ENCODE data around the gene KCTD7.
"Not testable (repeated sequence)": the region's sequence is repeated elsewhere in the genome, so short reads cannot be mapped to it uniquely, and the experiment has no call there.

KCTD7 gene

GRCh38 chr7:66683770-66684123, 55.1 kb downstream of the KCTD7 start:
- no peak for DNase-seq (ENCODE audit: low read depth, low spot score)
- Histone ChIP-seq H3K9ac (ENCODE audit: insufficient read length) (no peak overlapping the region), H3K27ac (no peak overlapping the region), H3K4me3 (no peak overlapping the region), H3K36me3 (ENCODE audit: insufficient read depth, low read length) (no peaks in the 10 kb centered on the region), H3K9me3 (ENCODE audit: low read depth, low read length) (peaks cover 4% of the 10 kb centered on the region; the same call in 1 of the 2 replicates)
- TF ChIP-seq FOXP2 (optimal IDR thresholded peaks at IDR 0.05; ENCODE audit: control extremely low read depth, extremely low read length, insufficient read depth) (no peak), EZH2 (IDR thresholded peaks at IDR 0.05) (no peak), POLR2AphosphoS5 (IDR thresholded peaks at IDR 0.05; ENCODE audit: borderline replicate concordance, low read depth, low read length) (no peak)

DNA sequence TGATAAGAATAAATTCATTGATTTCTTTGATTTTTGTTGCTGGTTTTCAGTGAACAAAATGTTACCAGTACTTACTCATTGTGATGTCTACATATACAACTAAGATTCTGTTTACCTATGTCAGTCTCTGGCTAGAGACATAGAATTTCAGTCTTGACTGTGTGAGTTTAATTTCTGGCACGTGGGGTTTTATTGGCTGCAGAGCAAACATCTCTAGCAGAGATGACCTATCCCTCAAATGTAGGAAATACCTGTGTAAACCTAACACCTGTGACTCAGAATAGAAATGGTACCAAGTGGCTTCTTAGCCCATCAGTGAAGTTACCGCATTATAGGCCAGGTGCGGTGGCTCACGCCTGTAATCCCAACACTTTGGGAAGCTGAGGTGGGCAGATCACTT, 57.0 kb downstream of the KCTD7 start:
- not testable (repeated sequence) for H3K27ac ChIP-seq; H3K9me3 ChIP-seq (ENCODE audit: low read depth, low read length); DNase-seq (ENCODE audit: low read depth, low spot score); H3K4me3 ChIP-seq; H3K9ac ChIP-seq (ENCODE audit: insufficient read length); H3K36me3 ChIP-seq (ENCODE audit: insufficient read depth, low read length)

DNA sequence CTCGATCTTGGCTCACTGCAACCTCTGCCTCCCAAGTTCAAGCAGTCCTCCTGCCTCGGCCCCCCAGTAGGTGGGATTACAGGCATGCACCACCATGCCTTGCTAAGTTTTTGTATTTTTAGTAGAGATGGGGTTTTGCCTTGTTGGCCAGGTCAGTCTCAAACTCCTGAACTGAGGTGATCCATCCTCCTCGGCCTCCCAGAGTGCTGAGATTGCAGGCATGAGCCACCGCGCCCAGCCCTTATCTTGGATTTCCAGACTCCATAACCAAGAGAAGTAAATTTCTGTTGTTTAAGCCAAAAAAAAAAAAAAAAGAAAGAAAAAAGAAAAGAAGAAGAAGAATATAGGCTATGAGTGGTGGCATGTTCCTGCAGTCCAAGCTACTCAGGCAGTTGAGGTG, 58.5 kb downstream of the KCTD7 start:
- no peak for DNase-seq (ENCODE audit: low read depth, low spot score)
- Histone ChIP-seq H3K9me3 (ENCODE audit: low read depth, low read length) (peaks cover 4% of the 10 kb centered on the region; the same call in 1 of the 2 replicates), H3K36me3 (ENCODE audit: insufficient read depth, low read length) (no peaks in the 10 kb centered on the region), H3K9ac (ENCODE audit: insufficient read length) (no peak overlapping the region), H3K4me3 (no peak overlapping the region), H3K27ac (no peak overlapping the region)
- TF ChIP-seq EZH2 (IDR thresholded peaks at IDR 0.05) (no peak), POLR2AphosphoS5 (IDR thresholded peaks at IDR 0.05; ENCODE audit: borderline replicate concordance, low read depth, low read length) (no peak)

DNA sequence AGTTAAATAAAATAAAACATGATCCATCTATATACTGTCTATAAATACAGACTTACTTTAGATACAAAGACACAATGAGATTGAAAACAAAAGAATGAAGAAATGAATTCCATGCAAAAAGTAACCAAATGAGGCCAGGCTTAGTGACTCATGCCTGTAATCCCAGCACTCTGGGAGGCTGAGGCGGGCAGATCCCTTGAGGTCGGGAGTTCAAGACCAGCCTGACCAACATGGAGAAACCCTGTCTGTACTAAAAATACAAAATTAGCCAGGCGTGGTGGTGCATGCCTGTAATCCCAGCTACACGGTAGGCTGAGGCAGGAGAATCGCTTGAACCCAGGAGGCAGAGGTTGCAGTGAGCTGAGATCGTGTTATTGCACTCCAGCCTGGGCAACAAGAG, 59.0 kb downstream of the KCTD7 start:
- not testable (repeated sequence) for H3K27ac ChIP-seq; H3K36me3 ChIP-seq (ENCODE audit: insufficient read depth, low read length); H3K9me3 ChIP-seq (ENCODE audit: low read depth, low read length); DNase-seq (ENCODE audit: low read depth, low spot score); H3K9ac ChIP-seq (ENCODE audit: insufficient read length); H3K4me3 ChIP-seq

- H3K36me3 ChIP-seq (ENCODE audit: insufficient read depth, low read length): no peaks in the 10 kb centered on the region
- peaks cover 4% of the 10 kb centered on the region; the same call in 1 of the 2 replicates for H3K9me3 ChIP-seq (ENCODE audit: low read depth, low read length)
- no peak overlapping the region for H3K27ac ChIP-seq
- TF ChIP-seq FOXP2 (optimal IDR thresholded peaks at IDR 0.05; ENCODE audit: control extremely low read depth, extremely low read length, insufficient read depth) (no peak), EZH2 (IDR thresholded peaks at IDR 0.05) (no peak), POLR2AphosphoS5 (IDR thresholded peaks at IDR 0.05; ENCODE audit: borderline replicate concordance, low read depth, low read length) (no peak)
- H3K9ac ChIP-seq (ENCODE audit: insufficient read length): no peak overlapping the region
- no peak overlapping the region for H3K4me3 ChIP-seq
- DNase-seq (ENCODE audit: low read depth, low spot score): no peak
These were observed 60.4 kb downstream of the KCTD7 start for GRCh38 chr7:66689081-66689480.

DNA sequence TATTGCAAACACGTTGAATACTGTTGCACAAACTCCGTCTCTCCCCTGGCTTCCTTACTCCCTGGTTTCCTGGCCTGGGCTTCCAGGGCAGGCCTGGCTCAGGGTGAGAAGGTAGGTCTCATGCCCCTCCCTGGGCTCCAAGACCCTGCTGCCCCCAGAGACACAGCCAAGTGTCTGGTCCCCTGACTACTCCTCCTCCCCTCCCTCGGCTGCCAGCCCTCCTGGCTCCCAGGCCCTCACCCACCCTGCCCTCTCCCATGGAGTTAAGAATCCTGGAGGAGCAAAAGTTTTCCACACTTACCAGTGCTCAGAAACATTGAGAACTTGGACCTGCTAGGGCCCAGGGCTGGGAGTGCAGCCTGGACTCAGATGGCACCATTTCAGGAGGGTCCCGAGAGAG, 64.7 kb downstream of the KCTD7 start:
- H3K9ac ChIP-seq (ENCODE audit: insufficient read length): no peak overlapping the region
- DNase-seq (ENCODE audit: low read depth, low spot score): no peak
- no peak overlapping the region for H3K4me3 ChIP-seq
- TF ChIP-seq FOXP2 (optimal IDR thresholded peaks at IDR 0.05; ENCODE audit: control extremely low read depth, extremely low read length, insufficient read depth) (no peak), EZH2 (IDR thresholded peaks at IDR 0.05) (no peak), POLR2AphosphoS5 (IDR thresholded peaks at IDR 0.05; ENCODE audit: borderline replicate concordance, low read depth, low read length) (no peak)
- H3K9me3 ChIP-seq (ENCODE audit: low read depth, low read length): peaks cover 1% of the 10 kb centered on the region; the same call in 1 of the 2 replicates
- no peaks in the 10 kb centered on the region for H3K36me3 ChIP-seq (ENCODE audit: insufficient read depth, low read length)
- no peak overlapping the region for H3K27ac ChIP-seq

All from SK-N-MC (cell line).